ENCODE results near the gene SLC2A13.

Gene SLC2A13

DNA sequence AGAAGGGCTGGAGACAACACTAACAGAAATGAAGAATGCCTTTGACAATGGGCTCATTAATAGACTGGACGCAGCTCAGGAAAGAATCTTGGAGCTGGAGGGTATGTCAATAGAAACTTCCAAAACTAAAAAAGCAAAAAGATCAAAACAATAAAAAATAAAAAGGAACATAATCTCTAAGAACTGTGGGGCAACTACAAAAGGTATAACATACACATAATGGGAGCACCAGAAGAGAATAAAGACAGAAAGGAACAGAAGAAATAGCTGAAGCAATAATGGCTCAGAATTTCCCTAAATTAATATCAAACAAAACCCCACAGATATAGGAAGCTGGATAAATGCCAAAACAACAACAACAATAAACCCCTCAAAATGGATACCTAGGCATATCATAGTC is 362.2 kb downstream of the SLC2A13 start:
- no peak for DNase-seq (ENCODE audit: low spot score)

DNA sequence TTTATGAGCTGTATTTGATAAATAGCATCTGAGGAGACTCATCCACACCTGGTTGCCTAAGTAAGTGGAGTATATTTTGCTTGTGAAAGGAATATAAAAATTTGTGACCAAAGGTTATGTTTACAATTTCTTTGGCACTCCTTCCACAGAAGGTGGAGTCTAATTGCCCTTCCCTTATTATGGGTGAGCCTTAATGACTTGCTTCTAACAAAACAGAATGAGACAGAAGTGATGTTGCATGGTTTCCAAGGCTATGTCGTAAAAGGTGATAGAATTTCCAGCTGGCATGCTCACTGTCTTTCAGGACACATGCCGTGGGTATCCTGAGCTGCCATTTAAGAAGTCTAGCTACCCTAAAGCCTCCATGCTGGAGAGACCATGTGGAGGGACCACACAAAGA is 369.5 kb downstream of the SLC2A13 start:
- no peak for DNase-seq (ENCODE audit: low spot score)

- peak; percentile 21 for DNase-seq (ENCODE audit: low spot score)
These were observed 382.1 kb downstream of the SLC2A13 start for GRCh38 chr12:39723831-39724230.

DNA sequence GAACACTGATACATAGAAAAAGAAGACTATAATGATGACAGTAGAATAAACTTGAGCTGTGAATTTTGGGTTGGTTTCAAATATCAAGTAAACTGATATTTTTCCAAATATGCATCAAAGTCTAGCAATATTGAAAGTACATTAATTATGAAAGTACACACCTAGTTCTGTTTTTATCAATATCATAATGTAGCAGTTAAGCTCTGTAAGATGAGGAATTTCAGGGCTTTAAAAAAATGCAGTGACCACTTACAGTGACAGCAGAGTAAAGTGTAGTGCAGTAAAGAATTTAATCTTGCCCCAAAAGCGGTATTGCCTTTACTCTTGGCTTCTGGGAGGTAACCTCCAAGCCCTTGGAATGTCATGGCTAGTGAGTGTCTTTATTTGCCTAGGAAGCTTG is 383.4 kb downstream of the SLC2A13 start:
- DNase-seq (ENCODE audit: low spot score), result no peak

DNA sequence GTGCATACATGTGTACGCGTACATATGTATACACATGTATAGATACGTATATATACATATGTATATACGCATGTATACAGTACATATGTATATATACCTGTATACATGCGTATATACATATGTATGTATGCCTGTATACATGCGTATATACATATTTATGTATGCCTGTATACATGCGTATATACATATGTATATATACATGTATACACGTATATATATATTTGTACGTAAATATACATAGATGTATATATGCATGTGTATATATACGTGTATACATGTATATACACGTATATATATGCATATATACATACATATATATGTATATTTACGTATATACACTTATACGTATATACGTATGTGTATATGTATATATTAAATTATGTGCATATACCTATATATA is 392.3 kb downstream of the SLC2A13 start:
- no peak for DNase-seq (ENCODE audit: low spot score)

DNA sequence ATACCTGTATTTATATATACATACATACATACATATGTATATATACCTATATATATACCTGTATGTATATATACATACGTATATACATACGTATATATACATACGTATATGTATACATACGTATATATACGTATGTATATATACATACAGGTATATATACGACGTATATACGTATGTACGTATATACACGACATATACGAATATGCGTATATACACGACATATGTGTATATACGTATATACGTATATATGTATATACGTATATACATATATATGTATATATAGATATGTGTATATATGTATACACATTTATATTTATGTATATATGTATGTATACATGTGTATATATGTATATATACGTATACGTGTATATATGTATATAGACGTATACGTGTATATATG is 393.5 kb downstream of the SLC2A13 start:
- DNase-seq (ENCODE audit: low spot score), result no peak

Data from AG20443 (cell line).